Eye (tissue), 1 donor: Measurements from ENCODE around the gene SPATA18.
A peak's percentile ranks its signal among the peaks of the same experiment; 100 is the strongest.
"Not testable (repeated sequence)": the region's sequence is repeated elsewhere in the genome, so short reads cannot be mapped to it uniquely, and the experiment has no call there.

Experiments used
- DNase-seq: peaks from one replicate; pipeline ENCODE4 v3.0.0-alpha.2; 2015

The SPATA18 gene

DNA sequence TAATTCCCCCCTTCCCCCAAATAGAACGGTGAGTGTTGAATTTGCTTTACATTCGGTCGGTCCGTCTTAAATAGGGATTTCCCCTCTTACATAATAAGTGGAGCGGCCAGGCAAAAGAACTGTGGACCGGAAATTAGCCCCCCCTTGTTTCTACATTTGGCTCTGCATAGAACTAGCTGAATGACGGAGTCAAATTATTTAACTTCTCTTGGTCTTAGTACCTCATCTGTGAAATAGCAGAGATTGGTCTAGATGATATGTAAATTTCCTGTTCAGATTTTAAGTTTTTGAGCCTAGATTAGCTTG, 1.3 kb downstream of the SPATA18 start:
- DNase-seq = peak; percentile 8

DNA sequence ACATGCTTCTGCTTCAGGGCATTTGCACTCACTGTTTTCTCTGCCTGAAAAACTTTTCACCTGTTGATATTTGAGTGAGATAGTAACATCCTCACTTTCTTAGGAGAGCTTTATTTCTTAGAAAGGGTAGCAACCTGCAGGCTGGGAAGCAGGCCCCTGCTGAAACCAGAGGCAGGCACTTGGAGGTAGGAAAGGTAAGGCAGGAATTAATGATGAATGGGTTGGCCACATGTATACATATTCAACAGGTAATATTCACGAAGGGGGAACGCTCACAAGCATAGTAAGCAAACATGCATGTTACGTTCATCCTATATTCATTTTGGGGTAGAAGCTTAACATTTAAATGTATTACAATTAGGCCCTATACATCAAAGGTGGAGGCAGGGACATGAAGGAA, 3.1 kb downstream of the SPATA18 start:
- no peak for DNase-seq

DNA sequence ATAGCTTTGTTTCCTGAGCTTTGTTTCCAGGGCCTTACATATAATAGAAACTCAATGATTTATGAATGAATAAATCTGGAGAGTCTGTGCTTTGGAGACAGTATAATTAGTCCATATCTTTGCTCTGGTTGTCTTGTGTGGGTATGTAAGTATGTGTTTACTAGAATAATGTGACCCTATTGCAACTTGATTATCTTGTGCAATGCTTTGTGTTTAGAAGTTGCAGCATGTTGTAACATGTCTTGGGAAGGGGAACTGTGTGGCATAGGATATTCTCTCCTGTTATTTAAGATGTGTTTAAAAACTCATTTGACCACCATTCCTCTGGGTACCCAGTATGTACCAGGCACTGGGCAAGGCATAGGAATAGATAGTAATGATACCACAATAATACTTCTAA, 6.1 kb downstream of the SPATA18 start:
- no peak for DNase-seq

DNA sequence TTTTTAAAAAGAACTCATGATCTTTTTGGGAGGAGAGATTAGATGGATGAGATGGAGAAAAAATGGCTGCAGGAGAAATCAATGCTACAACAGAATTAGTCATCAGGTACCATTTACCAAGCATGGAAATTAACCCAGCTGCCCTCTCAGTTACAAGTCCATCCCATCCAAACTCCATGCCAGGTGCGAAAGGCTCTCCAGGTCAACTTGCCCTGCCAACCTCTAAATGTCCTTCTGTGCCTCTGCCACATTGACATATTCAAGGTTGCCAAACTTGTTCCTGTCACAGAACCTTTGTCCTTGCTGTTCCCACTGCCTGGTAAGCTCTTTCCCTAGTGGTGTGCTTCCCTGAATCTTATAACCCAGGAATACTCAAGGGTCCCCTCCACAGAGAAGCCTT, 7.2 kb downstream of the SPATA18 start:
- no peak for DNase-seq

DNA sequence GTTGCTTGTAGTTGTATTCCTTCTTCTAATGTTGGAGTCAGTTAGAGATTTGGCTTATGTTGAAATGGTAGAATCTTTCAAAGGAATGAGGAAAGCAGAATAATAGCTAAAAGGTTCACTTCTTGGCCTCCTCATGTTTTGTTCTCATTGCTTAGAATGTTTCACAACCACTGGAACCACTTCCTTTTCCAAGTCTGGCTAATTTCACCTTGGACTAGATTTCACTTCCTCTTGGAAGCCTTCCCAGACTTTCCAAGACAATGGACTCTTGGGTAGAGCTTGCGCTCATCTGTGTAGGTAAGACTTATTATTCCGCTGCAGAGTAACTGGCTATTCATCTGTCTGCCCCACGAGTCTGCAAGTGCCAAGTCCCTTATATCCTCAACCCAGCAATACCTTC, 8.3 kb downstream of the SPATA18 start:
- DNase-seq = no peak

DNA sequence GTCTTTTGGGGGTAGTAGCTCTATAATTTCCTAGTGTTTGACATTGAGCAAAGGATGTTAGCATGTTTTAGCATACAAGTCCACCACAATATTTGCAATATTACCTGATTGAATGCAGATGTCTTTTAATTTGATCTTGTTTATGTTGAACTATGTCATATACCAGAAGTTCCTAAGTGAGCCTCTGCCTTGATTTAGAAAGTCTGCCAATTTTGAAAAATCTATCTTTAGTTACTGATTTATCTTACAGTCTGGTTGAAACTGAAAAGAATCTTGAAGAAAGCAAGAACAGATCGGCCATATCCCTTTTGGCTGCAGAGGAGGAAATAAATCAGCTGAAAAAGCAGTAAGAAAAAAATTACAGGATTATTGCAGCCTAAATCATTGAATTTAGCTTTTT, 18.5 kb downstream of the SPATA18 start:
- no peak for DNase-seq

DNA sequence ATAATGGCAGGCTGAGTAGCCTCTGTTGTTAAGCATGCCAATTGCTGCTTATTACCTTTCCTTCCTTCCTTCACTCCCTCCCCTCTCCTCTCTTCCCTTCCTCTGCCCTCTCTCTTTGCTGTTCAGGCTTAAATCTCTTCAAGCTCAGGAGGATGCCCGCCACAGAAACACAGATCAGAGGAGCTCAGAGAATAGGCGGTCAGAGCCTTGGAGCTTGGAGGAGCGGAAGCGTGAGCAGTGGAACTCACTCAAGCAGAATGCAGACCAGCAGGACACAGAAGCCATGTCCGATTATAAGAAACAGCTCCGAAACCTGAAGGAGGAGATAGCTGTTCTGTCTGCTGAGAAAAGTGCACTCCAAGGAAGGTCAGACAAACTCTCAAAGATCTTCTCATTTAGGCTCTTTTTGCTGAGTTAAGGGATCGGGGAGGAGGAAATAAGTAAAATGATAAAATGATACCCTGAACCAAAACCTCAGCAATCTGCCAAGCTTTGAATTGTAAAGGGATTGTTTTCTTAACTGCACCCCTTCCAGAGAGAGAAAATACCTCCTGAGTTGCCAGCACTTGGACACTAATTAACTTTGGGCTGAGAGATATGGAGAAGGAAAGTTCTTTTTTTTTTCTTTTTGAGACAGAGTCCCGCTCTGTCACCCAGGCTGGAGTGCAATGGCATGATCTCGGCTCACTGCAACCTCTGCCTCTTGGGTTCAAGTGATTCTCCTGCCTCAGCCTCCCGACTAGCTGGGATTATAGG, 20.9 kb downstream of the SPATA18 start:
- DNase-seq = peak; percentile 71

DNA sequence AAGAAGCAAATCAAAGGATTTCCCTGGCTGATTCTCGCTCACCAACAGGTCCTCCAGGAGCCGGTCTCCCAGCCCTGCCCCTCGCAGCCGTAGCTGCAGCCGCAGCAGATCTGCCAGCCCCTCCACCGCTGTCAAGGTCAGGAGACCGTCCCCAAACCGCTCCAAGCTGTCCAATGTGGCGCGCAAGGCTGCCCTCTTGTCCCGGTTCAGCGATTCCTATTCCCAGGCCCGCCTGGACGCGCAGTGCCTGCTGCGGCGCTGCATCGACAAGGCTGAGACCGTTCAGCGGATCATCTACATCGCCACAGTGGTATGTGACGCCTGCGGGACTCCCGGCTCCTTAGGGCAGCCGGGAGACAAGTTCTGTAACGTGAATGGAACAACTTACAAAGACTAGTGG, 25.6 kb downstream of the SPATA18 start:
- peak; percentile 80 for DNase-seq

DNA sequence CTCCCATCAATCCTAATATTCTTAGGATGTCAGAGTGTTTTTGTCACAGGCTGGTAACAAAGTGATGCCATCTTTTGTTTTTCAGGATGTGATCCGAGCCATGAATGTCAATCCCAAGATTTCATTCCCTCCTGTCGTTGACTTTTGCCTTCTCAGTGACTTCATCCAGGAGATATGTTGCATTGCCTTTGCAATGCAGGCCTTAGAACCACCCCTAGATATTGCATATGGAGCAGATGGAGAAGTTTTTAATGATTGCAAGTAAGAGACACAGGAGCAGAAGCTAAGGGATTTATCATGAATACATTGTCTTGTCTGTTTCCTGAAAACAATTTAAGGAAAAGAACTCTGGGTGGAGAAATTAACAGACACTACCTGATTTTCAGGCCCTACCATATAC, 28.6 kb downstream of the SPATA18 start:
- DNase-seq = no peak

DNA sequence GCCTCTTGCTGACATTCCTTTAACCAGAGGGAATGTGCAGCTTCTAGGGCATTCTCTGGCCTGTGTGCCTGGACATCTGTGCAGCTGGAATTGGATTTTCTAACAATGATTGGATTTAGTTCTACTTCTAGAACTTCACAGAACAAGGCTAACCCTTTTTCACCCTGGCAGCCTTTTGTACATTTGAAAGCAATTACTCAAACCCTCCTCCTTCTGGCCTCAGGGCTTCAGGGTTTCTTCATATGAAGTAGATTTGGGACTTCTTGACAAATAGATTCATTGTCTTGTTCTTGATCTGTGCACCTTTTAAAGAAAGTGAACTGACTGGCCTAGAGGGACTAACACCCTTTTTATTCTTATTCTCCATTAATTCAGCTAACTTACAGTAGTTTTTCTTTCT, 30.1 kb downstream of the SPATA18 start:
- DNase-seq = no peak

DNA sequence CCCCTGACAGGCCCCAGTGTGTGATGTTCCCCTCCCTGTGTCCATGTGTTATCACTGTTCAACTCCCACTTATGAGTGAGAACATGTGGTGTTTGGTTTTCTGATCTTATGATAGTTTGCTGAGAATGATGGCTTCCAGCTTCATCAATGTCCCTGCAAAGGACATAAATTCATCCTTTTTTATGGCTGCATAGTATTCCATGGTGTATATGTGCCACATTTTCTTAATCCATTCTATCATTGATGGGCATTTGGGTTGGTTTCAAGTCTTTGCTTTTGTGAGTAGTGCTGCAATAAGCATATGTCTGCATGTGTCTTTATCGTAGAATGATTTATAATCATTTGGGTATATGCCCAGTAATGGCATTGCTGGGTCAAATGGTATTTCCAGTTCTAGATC, 35.3 kb downstream of the SPATA18 start:
- DNase-seq = not testable (repeated sequence)

DNA sequence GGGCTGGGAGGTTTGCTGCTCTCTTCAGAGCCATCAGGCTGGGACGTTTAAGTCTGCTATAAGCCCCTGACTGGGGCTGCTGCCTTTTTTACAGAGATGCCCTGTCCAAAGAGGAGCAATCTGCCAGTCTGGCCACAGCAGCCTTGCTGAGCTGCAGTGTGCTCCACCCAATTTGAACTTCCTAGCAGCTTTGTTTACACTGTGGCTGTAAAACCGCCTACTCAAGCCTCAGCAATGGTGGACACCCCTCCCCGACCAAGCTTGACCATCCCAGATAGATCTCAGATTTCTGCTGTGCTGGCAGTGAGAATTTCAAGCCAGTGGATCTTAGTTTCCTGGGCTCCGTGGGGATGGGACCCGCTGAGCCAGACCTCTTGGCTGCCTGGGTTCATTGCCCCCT, 40.7 kb downstream of the SPATA18 start:
- no peak for DNase-seq

DNA sequence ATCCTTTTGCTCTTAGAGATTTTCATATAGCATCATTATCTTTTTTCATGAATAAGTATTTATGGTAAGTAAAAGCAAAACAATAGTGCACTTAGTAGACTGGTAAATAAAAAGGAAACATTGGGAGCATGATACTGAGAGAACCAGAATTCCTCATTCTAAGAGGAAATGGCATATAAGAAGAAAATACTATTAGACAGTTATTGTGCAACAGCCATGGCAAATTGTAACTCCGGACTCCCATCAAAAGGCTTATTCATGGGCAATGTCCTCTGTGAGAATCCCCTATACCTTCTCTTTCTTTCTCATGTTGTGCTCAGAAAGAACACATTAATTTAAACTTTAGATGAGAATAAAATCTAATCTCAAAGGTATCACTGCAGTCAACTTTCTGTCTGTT, 42.4 kb downstream of the SPATA18 start:
- no peak for DNase-seq

DNA sequence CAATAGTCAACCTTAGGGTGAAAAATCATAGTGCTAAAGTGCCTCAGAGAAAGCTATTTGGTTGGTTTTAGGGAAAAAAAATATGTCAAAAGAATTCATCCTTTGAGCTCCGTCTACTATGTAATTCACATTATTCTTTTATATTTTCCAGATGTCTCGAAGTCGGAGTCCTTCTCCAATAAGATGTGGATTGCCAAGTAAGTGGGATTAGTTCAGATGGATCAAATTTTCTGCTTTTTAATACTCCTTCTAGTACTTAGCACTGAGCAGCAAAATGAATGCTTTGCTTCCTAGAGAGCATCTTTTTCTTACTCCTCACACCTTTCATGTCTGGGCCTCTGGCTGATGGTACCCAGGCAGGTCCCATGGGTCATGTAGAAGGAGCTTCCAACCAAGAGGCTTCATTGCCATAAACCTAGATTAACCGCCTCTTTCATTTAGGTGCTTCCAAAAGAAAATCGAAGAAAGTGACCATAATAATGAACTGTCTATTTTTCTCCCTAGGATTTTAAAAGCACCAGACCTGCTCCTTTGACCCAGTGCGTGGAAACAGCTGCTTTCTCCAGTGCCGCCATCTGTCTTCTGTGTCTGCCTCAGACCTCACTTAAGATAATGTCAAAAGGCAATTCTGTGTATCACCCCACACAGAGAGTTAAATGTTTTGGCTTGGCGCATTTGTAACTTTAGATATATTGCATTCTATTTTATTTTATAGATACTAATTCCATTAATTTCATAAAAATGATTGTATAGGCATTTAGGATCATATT, 43.5 kb downstream of the SPATA18 start:
- DNase-seq = peak; percentile 45

DNA sequence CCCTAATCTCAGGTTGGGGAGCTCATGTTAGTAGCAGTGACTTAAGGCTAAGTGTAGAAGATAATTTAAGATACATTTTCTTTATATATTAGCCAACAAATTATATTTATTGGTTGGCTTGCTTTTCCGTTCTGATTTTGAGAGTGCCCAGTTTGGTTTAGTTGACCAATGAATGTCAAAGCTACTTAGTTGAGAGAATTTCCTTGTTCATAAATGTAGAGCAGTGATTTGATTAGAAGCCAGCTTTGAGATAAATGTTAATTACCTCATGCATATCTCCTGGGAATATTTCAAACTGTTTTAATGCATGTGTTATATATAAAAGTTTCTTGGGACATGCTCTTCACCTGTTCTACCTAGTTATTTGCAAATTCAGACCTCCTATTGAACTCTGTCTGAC, 44.3 kb downstream of the SPATA18 start:
- no peak for DNase-seq

DNA sequence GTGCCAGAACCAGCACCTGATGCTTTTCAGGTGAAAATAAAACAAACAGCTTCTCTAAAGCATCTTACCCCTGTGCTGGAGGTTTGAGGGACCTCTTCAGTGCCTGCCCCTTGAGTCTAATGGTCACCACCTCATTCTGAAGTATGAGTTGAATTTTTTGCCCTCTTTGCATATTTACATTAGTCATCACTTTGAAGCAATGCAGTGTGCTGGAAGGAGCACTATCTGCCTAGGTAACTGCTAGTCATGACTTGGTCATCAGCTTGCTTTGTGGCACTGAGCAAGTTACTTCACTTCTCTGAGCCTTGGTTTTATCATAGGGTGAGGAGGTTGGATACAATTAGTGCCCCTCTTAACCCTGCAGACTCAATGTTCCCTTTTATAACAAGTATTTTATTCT, 44.9 kb downstream of the SPATA18 start:
- no peak for DNase-seq

DNA sequence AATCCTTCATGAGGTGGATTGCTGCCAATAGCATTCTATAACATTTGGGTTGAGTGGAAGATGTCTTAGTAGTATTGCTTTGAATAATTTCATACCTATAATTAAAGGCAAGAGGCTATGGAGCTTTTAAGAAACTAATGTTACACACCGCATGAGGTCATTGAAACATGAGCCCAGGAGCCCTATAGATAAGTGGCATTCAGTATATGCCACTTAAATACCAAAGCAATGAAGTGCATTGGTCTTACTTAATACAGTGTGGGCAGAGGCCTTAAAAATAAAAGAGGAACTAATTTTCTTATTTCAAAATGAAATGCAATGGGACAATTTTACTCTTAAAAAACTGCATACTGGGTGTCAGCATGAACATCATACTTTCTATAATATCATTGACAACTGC, 47.5 kb downstream of the SPATA18 start:
- DNase-seq = no peak

DNA sequence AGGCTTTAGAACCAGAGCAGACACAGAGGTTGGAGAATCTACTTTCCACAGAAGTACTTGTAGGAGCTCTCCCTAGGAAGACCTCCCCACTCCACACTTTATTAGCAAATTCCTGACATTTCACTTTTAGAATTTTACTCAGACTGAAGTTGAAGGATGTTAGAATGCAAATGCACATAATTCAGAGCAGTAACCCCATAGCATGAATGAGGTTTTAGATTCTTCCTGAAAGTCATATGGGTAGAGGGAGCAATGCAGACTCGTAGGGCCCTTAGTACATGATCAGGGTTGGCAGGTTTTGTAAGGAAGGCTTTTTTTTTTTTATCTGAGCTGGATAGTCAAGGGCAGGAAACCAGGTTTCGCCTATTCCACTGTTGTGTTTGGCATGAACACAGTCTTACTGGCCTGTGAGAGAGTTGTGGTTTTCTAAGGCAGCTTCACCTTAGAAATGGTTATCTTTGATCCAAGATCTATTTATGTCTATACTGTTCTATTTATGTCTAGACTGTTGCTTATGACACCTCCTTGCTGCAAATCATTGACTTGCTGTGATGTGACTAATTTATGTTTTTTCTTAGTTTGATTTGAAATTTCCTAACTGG, 48.9 kb downstream of the SPATA18 start:
- DNase-seq = no peak

DNA sequence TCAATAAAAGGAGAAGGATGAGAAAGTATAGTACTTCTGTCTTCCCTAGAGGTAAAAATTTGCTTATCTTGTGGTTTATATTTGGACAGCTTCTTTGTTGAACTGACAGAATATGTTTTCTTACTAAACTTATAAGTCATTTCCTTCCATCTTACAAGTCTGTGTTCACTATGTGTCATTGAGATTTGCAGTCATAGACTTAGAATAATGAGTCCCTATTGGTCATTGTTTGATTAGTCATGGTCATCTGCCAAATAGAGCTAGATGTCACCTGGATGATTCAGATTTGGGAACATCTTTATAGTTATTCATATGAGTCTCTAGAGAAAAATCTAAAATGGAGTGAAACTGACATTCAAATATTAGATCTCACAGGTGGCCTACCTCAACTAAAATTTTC, 51.5 kb downstream of the SPATA18 start:
- no peak for DNase-seq

DNA sequence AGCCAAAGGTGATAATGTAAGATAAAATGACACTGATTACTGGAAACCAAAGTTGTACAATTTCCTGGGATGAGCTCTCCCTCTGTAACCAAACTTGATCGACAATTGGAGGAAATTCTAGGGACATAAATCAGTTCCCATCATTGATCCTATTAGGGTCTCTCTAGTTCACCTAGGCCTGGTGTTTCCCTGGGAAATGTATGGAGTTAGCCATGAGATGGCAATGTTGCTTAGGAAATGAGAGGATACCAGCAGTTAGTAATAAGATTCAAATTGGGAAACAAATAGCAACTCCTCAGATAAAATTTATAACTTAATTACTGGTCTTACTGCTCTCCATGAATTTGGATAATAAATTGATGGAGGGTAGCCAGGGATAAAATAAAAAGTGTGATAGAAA, 52.2 kb downstream of the SPATA18 start:
- DNase-seq = peak; percentile 66

DNA sequence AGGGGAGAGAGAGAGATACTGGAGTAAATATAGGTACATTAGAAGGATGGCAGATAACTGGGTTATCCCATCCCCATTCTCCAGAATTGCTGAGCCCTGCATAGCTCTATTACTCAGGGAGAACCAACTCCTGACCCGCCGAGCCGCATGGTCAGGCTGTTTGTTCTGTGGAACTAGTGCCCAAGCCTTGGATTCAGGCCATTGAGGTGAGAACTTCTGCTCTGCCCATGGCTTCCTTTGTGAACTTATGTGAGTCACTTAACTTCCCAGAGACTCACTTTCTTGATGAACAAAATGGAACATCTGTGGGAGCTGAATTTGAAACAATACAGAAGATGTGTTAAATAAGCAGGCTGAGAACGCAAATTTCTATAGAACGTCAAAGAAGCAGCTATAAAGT, 54.2 kb downstream of the SPATA18 start:
- DNase-seq = no peak

DNA sequence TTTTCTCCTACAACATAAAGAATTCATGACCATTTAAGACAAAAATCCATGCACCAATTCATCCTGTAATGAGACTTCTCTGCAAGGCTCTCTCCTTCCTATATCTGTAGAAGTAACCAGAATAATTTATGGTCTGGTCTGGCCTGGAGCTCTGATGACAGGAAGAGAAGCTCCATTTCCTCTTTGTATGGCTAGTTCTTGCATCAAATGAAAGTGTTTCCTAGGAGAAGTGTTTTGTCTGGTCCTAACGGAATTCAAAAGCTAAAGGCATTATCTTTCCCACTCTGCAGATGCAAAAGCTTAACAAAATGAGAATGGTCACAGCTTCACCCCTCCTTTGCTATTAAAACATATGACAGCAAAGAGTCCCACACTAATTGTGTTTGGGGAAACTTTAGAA, 55.1 kb downstream of the SPATA18 start:
- DNase-seq = peak; percentile 9

DNA sequence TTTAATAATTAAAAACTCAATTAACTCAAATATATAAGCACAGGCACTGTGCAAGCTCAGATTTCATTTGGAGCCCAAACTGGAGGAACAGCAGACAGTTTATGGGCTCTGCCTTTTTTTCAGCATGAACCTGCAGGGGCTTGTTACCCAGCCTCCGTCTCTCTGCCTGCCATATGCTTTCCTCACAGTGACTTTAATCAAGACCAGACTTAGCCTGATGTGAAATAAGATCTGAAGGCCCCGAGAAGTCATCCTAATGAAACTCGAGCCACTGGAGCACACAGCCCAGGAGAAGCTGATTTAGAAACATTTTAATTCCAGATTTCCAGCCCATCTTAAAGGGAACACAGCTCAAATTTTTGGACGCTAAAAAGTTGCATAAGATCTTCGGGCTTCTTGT, 55.6 kb downstream of the SPATA18 start:
- peak; percentile 59 for DNase-seq

DNA sequence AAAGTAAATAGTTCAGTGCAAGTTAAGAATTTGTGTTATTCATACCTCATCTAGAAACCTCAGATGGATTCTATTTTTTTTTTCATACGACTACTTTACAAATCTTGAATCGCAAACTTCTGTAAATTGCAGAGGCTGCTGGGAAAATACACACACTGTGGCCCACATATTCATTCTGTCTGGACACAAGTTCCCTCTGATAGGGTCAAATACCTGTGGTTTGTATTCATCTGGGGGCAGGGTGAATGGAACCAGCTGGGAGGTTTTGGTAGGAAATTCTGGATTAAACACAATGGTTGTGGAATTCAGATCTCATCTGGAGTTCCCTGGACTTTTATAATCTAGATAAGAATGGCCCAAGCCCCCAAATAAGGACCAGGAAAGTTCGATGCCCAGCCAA, 56.2 kb downstream of the SPATA18 start:
- no peak for DNase-seq

DNA sequence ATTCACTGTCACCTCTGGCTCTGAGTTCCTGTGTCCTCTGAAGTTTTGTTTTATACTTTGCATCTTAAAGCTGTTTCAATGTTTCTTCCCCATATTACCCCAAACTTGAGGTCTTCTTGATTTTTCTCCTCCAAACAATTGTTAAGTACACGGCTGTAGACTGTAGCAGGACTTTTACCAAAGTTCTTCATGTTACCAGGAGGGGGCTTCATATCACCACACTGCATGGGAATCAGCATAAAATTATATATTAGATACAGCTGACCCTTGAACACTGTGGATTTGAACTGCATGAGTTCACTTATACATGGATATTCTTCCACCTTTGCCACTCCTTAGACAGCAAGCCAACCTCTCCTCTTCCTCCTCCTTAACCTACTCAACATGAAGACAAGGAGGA, 56.6 kb downstream of the SPATA18 start:
- DNase-seq = no peak
